ENCODE measurements around the gene C1QC.

DNA sequence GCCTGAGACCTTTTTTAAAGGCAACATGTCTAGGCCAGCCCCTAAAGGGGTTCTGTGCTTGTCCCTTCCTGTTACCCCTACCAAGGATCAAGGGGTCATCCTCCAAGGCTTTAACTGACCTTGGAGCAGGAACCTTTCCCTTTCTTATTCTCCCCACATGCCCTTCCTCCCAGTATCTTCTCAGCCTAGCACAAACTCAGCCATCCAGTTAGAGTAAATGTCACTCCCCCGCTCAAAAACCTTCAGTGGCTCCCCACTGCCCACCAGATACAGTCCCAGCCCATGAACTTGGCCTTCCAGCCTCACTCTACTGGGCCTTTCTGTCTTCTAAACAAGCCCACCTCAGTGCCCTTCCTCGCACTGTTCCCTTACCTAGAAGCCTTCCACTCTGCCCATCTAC, 18.4 kb downstream of the C1QC start:
- TF ChIP-seq, protein P1, sequence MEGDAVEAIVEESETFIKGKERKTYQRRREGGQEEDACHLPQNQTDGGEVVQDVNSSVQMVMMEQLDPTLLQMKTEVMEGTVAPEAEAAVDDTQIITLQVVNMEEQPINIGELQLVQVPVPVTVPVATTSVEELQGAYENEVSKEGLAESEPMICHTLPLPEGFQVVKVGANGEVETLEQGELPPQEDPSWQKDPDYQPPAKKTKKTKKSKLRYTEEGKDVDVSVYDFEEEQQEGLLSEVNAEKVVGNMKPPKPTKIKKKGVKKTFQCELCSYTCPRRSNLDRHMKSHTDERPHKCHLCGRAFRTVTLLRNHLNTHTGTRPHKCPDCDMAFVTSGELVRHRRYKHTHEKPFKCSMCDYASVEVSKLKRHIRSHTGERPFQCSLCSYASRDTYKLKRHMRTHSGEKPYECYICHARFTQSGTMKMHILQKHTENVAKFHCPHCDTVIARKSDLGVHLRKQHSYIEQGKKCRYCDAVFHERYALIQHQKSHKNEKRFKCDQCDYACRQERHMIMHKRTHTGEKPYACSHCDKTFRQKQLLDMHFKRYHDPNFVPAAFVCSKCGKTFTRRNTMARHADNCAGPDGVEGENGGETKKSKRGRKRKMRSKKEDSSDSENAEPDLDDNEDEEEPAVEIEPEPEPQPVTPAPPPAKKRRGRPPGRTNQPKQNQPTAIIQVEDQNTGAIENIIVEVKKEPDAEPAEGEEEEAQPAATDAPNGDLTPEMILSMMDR (IDR thresholded peaks at IDR 0.05) = no peak
- TF ChIP-seq POLR2A (IDR thresholded peaks at IDR 0.05) = no peak
